Hypothalamus (tissue), 51 donors: Measurements from ENCODE around the gene LRRC40.

Experiments
- DNase-seq, 51 donors: peaks; one replicate each; lab custom pipeline; 2025; lab: John Stamatoyannopoulos, UW

The LRRC40 gene

GRCh38 chr1:70134148-70134547, 71.2 kb downstream of the LRRC40 start:
- DNase-seq: no peak

- DNase-seq: no peak
Measured at GRCh38 chr1:70117046-70117445, 88.3 kb downstream of the LRRC40 start.

GRCh38 chr1:70115315-70115714, 90.1 kb downstream of the LRRC40 start:
- no peak for DNase-seq

- DNase-seq: no peak
Measured at GRCh38 chr1:70112838-70113237, 92.5 kb downstream of the LRRC40 start.

- no peak for DNase-seq
Measured at GRCh38 chr1:70109241-70109640, 96.1 kb downstream of the LRRC40 start.

GRCh38 chr1:70103770-70104169, 101.6 kb downstream of the LRRC40 start:
- no peak for DNase-seq

GRCh38 chr1:70101774-70102173, 103.6 kb downstream of the LRRC40 start:
- no peak for DNase-seq

- DNase-seq: no peak
Measured at GRCh38 chr1:70101231-70101630, 104.1 kb downstream of the LRRC40 start.
